ENCODE results near the gene TAF6L.

DNA sequence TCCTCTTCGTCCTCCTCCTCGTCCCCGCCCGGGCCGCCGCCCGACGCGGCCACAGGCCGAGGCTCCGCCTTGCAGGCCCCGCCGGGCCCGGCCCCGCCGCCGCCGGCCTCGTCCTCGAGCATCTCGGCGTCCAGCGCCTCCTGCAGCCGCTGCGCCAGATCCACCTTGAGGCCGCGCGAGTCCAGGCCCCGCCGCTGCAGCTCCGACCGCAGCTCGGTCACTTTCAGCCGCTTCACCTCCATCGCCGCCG is 44.4 kb upstream of the TAF6L start:
- TF ChIP-seq MYC (IDR thresholded peaks at IDR 0.05; ENCODE audit: low read depth, low read length) = no peak
- no peak for TF ChIP-seq EZH2 (IDR thresholded peaks at IDR 0.05; ENCODE audit: borderline replicate concordance, low read depth, low read length, severe bottlenecking)
